ENCODE data around the gene HSBP1.

Gene HSBP1

GRCh38 chr16:83802554-83803205 is 5.1 kb upstream of the HSBP1 start:
- in situ Hi-C loops (cut with HindIII; ENCODE audit: low sequenced_read_pairs) = no loop called here

DNA sequence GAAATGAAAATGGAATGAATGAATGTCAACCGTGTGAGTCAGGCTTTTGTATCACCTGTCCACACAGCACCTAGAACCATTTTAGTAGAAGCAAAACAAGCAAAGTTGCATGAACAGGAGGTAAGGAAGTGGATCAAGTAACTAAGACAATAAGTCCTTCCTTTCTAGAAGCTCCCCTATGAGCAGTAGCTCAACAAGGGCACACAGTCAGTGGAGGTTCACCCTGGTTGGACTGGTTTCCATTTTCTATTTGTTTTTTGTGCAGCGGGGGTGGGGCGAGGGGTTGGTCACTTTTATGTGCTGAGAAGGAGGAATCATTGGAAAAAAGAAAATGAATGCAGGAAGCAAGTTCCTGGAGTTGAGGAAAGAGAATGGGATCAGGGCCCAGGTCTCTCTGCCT is 4.0 kb upstream of the HSBP1 start:
- in situ Hi-C loops (cut with HindIII; ENCODE audit: low sequenced_read_pairs) = no loop called here

GRCh38 chr16:83804366-83804765 is 3.4 kb upstream of the HSBP1 start:
- in situ Hi-C loops (cut with HindIII; ENCODE audit: low sequenced_read_pairs) = no loop called here

GRCh38 chr16:83806036-83806435 is 1.7 kb upstream of the HSBP1 start:
- in situ Hi-C loops (cut with HindIII; ENCODE audit: low sequenced_read_pairs) = no loop called here

DNA sequence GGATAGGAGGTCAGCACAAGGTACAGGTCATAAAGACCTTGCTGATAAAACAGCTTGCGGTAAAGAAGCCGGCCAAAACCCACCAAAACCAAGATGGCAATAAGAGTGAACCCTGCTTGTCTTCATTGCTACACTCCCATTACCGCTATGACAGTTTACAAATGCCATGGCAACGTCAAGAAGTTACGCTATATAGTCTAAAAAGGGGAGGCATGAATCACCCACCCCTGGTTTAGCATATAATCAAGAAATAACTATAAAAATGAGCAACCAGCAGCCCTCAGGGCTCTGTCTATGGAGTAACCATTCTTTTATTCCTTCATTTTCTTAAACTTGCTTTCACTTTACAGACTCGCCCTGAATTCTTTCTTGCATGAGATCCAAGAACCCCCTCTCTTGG is 1.0 kb upstream of the HSBP1 start:
- in situ Hi-C loops (cut with HindIII; ENCODE audit: low sequenced_read_pairs) = no loop called here

GRCh38 chr16:83807327-83807709 is 460 bp upstream of the HSBP1 start:
- in situ Hi-C loops (cut with HindIII; ENCODE audit: low sequenced_read_pairs) = no loop called here

DNA sequence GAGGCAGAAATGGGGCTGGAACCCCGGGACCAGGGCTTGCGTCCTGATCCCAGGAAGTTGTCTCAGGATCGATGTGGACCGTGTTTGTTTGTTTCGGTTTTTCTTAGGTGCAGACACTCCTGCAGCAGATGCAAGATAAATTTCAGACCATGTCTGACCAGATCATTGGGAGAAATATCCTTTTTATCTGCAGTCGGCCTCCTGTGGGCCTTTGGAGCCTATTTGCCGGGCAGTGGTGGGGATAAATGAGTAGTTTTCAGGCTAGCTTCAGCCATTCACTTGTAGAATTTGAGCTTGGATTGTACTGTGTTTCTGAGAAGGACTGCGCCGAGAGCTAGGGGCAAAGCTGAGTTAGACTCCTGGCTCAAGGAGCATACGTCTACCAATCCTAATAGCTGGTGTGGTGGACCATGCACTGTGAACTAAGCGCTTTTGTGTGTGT is 816 bp downstream of the HSBP1 start:
- in situ Hi-C loops (cut with HindIII; ENCODE audit: low sequenced_read_pairs) = no loop called here

GRCh38 chr16:83809092-83809491 is 1.3 kb downstream of the HSBP1 start:
- in situ Hi-C loops (cut with HindIII; ENCODE audit: low sequenced_read_pairs) = no loop called here

DNA sequence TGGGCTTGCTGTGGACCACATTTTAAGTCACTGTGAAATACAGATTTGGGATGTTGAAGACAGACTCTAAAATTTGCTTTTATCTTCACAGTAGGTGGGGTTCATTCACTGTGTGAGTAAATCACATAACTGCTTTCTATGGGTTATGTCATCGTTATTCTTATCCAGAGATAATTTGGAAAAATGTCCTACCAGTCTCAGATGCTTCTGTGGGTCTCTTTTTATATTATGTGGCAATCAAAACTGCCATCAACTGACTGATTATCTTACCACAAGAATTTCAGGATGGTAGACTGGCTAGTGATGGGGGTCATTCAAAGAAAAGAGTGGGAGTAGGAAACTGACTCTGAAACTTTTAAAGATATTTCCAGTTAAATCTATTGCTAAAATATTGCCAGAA is 3.1 kb downstream of the HSBP1 start:
- in situ Hi-C loops (cut with HindIII; ENCODE audit: low sequenced_read_pairs) = no loop called here

GRCh38 chr16:83813823-83814658 is 6.3 kb downstream of the HSBP1 start:
- in situ Hi-C loops (cut with HindIII; ENCODE audit: low sequenced_read_pairs) = no loop called here

DNA sequence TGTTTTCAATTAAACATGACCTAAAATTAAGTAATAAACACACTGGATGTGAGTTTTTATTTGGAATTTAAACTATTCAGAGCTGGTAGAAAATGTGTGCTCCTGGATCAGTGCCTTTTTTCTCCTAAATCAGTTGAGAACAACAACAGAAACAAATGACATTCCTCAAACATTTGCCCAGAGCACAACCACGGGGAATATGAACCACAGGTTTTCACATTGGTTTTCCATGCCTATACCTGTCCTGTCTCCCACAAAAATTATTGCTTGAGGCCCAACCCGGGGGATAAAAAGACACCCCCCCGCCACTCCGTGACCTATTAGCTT is 6.8 kb downstream of the HSBP1 start:
- in situ Hi-C loops (cut with HindIII; ENCODE audit: low sequenced_read_pairs) = no loop called here

GRCh38 chr16:83817022-83817421 is 9.2 kb downstream of the HSBP1 start:
- in situ Hi-C loops (cut with HindIII; ENCODE audit: low sequenced_read_pairs) = no loop called here

- in situ Hi-C loops (cut with HindIII; ENCODE audit: low sequenced_read_pairs) = no loop called here
Measured at GRCh38 chr16:83818276-83818675, 10.5 kb downstream of the HSBP1 start.

GRCh38 chr16:83819361-83819760 is 11.6 kb downstream of the HSBP1 start:
- in situ Hi-C loops (cut with HindIII; ENCODE audit: low sequenced_read_pairs) = no loop called here

DNA sequence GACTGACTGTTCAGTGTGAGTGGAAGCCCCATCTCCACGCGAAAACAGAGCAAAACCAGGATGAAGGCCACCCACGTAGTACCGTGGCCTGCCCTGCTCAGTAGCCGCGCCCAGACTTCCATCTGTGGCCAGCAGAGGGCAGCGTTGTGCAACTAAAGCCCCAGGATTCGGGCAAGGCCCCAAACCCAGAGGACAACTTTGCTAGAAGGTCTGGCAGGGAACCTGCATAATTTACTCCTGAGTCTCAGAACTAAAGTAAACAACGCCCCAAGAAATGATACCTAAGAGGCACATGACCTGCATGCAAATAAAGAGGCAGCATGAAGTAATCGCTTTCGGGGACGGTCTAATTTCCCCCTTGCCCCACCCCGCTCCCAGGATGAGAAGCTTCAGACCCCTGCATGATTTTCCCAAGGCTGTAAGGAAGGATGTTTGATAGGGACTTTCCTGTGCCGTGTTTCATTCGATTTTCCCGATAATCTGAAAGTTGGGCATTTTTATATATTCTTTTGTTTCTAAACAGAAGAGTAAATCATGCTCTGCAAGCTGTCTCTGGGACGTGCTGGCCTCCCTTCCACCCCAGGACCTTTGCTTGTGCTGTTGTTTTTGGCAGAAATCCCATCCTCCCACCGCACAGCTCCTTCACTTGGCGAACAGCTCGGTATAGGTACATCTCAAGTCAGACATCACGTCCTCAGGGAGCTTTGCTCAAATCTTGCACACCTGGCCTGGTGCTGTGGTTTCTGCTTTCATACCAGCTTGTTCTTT is 18.6 kb downstream of the HSBP1 start:
- in situ Hi-C loops (cut with HindIII; ENCODE audit: low sequenced_read_pairs) = no loop called here

DNA sequence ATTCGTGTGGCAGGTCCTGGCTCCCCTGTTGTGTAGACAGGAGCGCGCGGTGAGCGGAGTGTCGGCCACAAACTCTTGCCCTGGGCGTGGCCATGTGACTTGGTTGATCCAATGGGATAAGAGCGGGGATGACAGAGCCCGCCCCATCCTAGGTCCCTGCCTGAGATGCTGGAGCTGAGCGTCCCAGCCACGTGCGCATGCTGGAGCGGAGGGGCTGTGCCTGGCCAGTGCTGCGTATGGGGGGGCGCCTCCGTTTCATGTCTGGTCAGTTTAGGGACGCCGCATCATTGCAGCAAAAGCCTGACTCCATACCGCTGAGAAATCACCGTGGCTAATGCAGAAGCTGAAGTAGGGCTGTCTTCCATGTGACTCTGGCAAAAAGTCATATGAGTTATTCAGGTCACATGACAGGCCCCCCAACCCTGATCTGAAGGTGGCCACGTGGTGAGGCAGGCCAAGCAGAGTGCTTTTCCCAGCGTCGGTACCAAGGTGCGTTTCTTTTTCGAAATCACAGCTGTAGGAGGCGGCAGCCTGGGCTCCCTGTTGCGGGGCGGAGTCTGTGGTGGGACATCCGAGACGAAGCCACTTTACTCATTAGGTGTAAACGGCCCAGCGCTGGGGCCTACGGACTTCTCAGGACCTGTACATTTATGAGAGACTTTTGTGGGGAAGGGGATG is 22.5 kb downstream of the HSBP1 start:
- in situ Hi-C loops (cut with HindIII; ENCODE audit: low sequenced_read_pairs) = no loop called here

DNA sequence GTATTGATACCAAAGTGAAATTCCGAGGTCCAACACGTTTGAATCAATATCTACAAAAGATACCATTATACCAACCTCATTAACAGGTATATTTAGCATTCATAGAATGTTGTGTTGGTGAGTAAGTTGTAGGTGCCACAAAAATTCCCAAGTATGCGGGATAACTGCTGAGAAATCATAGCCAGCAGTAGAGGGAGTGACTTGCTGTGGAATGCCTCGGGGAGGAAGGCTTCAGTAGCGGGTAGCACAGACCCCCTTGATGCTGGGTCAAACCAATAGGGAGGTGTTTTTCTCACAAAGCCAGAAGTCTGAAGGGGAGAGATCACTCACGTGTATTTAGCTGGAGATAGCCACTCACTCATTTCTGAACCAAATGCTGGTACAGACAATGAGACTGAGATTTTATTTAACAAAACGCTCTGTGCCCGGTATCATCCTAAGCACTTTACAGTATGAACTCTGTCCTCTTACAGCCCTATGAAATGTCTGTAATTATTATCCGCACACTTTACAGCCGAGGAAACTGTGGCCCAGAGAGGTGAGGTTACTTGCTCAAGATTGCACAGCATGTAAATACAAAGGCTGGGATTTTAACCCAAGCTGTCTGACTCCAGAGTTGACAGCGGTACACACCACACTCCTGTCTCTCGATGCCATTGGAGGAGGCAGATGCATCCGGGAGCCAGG is 23.1 kb downstream of the HSBP1 start:
- in situ Hi-C loops (cut with HindIII; ENCODE audit: low sequenced_read_pairs) = no loop called here

DNA sequence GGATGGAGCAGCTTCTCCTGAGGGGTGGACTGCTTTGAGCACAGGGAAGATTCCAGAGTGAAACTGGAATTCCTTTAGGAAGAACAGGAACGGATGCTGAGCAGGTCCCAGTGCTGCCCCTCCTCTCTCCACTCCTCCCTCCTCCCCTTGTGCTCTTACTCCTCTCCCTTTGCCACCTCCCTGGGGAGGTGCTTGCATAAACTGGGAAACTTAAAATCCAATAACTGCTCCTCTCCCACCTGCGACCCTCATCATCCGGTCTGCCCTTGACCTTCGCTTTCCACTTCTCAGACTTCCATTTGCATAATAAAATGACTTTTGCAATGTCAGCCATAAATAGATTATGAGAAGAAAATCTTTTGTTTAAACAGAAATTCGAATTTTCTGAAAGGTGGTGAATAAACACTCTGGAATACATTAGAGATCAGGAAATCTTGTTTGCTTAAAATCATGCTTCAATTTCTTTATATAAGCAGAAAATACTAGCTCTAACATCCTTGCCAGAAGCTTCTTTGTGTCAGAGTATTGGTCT is 23.7 kb downstream of the HSBP1 start:
- in situ Hi-C loops (cut with HindIII; ENCODE audit: low sequenced_read_pairs) = no loop called here

- in situ Hi-C loops (cut with HindIII; ENCODE audit: low sequenced_read_pairs) = no loop called here
Measured at GRCh38 chr16:83833921-83834320, 26.1 kb downstream of the HSBP1 start.

Data from endothelial cell of hepatic sinusoid (primary cell).